ENCODE results near the gene BPIFB3. TPM values are rescaled to one million over a fixed set of nuclear protein-coding genes. Genes with fewer than 3 reads are reported as not detected.

Gene BPIFB3
- total RNA-seq, 2 donors from 2014 or later = not detected

DNA sequence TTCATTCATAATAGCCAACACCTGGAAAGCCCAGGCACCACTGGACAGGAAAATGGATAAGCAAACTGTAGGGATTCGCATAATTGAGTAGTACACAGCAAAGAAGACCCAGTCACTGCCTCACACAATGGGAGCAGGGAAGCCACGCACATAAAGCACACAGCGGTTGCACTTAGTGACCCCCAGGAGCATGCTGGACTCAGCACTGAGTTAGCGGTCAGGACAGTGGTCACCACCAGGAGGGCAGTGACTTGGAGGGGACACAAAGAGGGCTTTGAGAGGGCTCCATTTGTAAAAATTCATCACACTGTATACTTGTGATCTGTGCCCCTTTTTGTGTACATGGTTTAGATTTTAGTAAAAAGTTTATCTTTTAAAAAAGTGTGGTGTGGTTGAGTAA, 2.4 kb upstream of the BPIFB3 start:
- Histone ChIP-seq H3K36me3 (no peaks in the 10 kb centered on the region), H3K9me3 (no peaks in the 10 kb centered on the region), H3K4me3 (no peak overlapping the region), H3K27me3 (replicated peaks; ENCODE audit: insufficient read depth) (no peaks in the 10 kb centered on the region), H3K4me1 (ENCODE audit: control insufficient read depth in 1 of 2, low read depth in 2 of 2) (no peaks in the 10 kb centered on the region), H3K27ac (no peak overlapping the region)
- TF ChIP-seq, protein P1, sequence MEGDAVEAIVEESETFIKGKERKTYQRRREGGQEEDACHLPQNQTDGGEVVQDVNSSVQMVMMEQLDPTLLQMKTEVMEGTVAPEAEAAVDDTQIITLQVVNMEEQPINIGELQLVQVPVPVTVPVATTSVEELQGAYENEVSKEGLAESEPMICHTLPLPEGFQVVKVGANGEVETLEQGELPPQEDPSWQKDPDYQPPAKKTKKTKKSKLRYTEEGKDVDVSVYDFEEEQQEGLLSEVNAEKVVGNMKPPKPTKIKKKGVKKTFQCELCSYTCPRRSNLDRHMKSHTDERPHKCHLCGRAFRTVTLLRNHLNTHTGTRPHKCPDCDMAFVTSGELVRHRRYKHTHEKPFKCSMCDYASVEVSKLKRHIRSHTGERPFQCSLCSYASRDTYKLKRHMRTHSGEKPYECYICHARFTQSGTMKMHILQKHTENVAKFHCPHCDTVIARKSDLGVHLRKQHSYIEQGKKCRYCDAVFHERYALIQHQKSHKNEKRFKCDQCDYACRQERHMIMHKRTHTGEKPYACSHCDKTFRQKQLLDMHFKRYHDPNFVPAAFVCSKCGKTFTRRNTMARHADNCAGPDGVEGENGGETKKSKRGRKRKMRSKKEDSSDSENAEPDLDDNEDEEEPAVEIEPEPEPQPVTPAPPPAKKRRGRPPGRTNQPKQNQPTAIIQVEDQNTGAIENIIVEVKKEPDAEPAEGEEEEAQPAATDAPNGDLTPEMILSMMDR (IDR thresholded peaks at IDR 0.05) = no peak
- no peak for DNase-seq (ENCODE audit: low spot score)
- no peak for ATAC-seq (ENCODE audit: insufficient number of reproducible peaks, low FRiP score, low read depth)

DNA sequence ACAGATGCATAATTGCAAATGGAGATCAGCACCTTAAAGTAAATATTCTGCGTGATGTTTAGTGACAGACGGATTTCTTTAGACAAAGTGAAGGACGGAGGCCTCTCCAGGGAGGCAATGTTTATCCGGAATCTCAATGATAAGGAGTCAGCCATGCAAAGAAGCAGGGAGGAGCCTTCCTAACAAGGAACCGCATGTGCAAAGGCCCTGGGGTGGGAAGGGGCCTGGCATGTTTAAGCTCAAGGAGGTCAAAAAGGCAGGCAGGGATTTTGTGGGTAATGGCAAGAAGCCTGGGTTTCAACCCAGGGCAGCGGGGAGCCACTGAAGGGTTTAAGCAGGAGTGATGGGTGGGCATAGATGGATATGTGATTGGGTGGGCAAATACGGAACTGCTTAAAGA, 678 bp downstream of the BPIFB3 start:
- Histone ChIP-seq H3K27ac (no peak overlapping the region), H3K27me3 (replicated peaks; ENCODE audit: insufficient read depth) (no peaks in the 10 kb centered on the region), H3K36me3 (no peaks in the 10 kb centered on the region), H3K4me1 (ENCODE audit: control insufficient read depth in 1 of 2, low read depth in 2 of 2) (no peaks in the 10 kb centered on the region), H3K9me3 (no peaks in the 10 kb centered on the region), H3K4me3 (no peak overlapping the region)
- ATAC-seq (ENCODE audit: insufficient number of reproducible peaks, low FRiP score, low read depth) (no peak), DNase-seq (ENCODE audit: low spot score) (no peak)
- TF ChIP-seq, protein P1 (IDR thresholded peaks at IDR 0.05) = no peak

DNA sequence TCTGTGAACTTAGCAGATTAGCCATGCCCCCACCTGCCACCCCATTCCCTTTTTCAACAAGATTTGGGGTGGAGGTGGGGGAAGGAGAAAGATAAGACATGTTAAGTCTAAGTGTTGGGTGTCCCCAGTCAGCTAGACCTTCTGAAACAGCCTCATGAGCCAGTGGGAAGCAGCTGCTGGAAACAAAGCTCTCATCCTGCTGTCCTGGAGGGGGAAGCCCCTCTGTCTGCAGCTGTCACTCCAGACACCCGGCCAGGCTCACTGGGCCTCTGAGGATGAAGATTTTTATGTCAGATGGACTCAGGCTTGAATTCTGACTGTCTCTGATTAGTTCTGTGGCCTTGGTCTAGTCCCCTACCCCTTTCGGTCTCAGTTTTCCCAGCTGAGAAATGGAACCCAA, 1.1 kb downstream of the BPIFB3 start:
- H3K4me3 ChIP-seq = no peak overlapping the region
- H3K27ac ChIP-seq = no peak overlapping the region
- TF ChIP-seq, protein P1 (IDR thresholded peaks at IDR 0.05) = no peak
- no peaks in the 10 kb centered on the region for H3K36me3 ChIP-seq
- H3K4me1 ChIP-seq (ENCODE audit: control insufficient read depth in 1 of 2, low read depth in 2 of 2) = no peaks in the 10 kb centered on the region
- ATAC-seq (ENCODE audit: insufficient number of reproducible peaks, low FRiP score, low read depth) = no peak
- H3K27me3 ChIP-seq (replicated peaks; ENCODE audit: insufficient read depth) = no peaks in the 10 kb centered on the region
- DNase-seq (ENCODE audit: low spot score) = no peak
- H3K9me3 ChIP-seq = no peaks in the 10 kb centered on the region

DNA sequence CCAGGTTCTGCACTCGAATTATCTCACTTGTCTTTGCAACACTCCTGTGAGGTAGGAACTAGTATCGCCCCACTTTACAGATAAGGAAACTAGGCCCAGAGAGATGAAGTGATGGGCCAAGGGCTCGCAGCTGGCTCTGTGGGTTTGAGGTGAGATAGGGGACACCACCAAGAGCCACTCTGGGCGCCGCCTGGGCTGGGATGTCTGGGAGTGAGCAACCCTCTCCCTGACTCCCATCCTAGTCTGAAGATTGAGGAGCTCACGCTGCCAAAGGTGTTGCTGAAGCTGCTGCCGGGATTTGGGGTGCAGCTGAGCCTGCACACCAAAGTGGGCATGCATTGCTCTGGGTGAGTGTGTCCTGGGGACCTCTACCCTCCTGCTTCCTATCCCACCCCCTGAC, 5.4 kb downstream of the BPIFB3 start:
- H3K4me1 ChIP-seq (ENCODE audit: control insufficient read depth in 1 of 2, low read depth in 2 of 2) = no peaks in the 10 kb centered on the region
- no peaks in the 10 kb centered on the region for H3K36me3 ChIP-seq
- no peaks in the 10 kb centered on the region for H3K9me3 ChIP-seq
- no peaks in the 10 kb centered on the region for H3K27me3 ChIP-seq (replicated peaks; ENCODE audit: insufficient read depth)
- DNase-seq (ENCODE audit: low spot score) = no peak
- no peak overlapping the region for H3K4me3 ChIP-seq
- H3K27ac ChIP-seq = no peak overlapping the region
- TF ChIP-seq, protein P1 (IDR thresholded peaks at IDR 0.05) = no peak
- ATAC-seq (ENCODE audit: insufficient number of reproducible peaks, low FRiP score, low read depth) = no peak

DNA sequence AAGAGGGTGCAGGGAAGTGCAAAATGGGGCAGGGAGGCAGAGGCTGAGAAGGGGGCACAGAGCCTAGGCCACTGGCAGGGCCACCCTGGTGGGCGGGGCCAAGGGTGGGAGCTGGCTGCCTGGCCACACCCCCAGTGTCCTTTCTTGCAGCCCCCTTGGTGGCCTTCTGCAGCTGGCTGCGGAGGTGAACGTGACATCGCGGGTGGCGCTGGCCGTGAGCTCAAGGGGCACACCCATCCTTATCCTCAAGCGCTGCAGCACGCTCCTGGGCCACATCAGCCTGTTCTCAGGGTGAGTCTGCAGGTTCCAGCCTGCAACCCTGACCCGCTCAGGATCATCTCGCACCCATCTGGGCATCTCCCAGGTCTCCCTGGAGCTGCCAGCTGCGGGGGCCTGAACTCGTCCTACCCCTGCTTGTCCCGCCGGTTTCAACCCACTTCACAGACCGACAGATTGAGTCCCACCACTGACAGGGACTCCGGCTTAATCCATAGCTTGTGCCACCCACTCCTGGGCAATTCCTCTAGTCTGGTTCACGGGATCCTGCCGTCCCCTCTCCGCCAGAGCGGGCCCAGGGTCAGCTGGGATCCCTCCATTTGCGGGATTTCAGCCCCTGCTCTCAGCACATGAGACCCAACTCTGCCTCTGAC, 6.2 kb downstream of the BPIFB3 start:
- Histone ChIP-seq H3K27me3 (replicated peaks; ENCODE audit: insufficient read depth) (no peaks in the 10 kb centered on the region), H3K36me3 (no peaks in the 10 kb centered on the region), H3K4me3 (no peak overlapping the region), H3K9me3 (no peaks in the 10 kb centered on the region), H3K27ac (no peak overlapping the region), H3K4me1 (ENCODE audit: control insufficient read depth in 1 of 2, low read depth in 2 of 2) (no peaks in the 10 kb centered on the region)
- TF ChIP-seq, protein P1 (IDR thresholded peaks at IDR 0.05) = no peak
- DNase-seq (ENCODE audit: low spot score) = no peak
- no peak for ATAC-seq (ENCODE audit: insufficient number of reproducible peaks, low FRiP score, low read depth)

Measured in thoracic aorta (tissue), 2 donors.